ENCODE measurements around the gene CNBD2.

- no peak for TF ChIP-seq CTCF (IDR thresholded peaks at IDR 0.05)
- no peak for TF ChIP-seq EZH2 (IDR thresholded peaks at IDR 0.05; ENCODE audit: borderline replicate concordance, insufficient read depth, low read depth, low read length, poor library complexity, severe bottlenecking)
These were observed 14.8 kb upstream of the CNBD2 start for GRCh38 chr20:35953387-35954199.

All from B cell (primary cell).